B cell (primary cell): ENCODE measurements around the gene HOMEZ. TPM values are rescaled to one million over a fixed set of nuclear protein-coding genes. Genes with fewer than 3 reads are reported as not detected.

Experiments used
- ATAC-seq: fragments of 200-7000 bp; cut with Tn5 transposase; one replicate; pipeline ENCODE4 v1.10.0; 2021; ENCODE audit warnings: low read depth, mild to moderate bottlenecking, moderate number of reproducible peaks, moderate library complexity
- CTCF ChIA-PET: fragments of 350-600 bp; sonication (Branson Sonifier 250); formaldehyde crosslinking; loops from one replicate; lab custom pipeline; 2021; ENCODE audit warnings: antibody characterized with exemption, inconsistent platforms; lab: Charles Lee
- POLR2A ChIA-PET: fragments of 350-600 bp; sonication (Branson Sonifier 250); formaldehyde crosslinking; loops from one replicate; lab custom pipeline; 2021; ENCODE audit warnings: antibody characterized with exemption; lab: Charles Lee
- DNase-seq: peaks from one replicate; pipeline ENCODE4 v3.0.0; 2013
- H2AFZ ChIP-seq: 2 replicates; pipeline ENCODE4 v1.6.1; 2012; ENCODE audit warnings: mild to moderate bottlenecking, low read depth, low read length; ENCODE audit not compliant: insufficient read depth, poor library complexity, severe bottlenecking
- H3K27ac ChIP-seq, 2 donors: 1 replicate in 1 of 2; 2 replicates in 1 of 2; pipeline ENCODE4 v1.5.1; 2012 to 2013; ENCODE audit warnings: low read length in 2 of 2, mild to moderate bottlenecking in 2 of 2, moderate library complexity in 1 of 2
- H3K27me3 ChIP-seq, 4 experiments: fragments of 200-600 bp in 1 of 4; sonication (generic) in 1 of 4; replicated peaks in 1 of 4; 1 replicate in 2 of 4; 2 replicates in 2 of 4; pipeline versions ENCODE4 v1.6.1 to v1.7.0; 2013 to 2016; ENCODE audit warnings: low read length in 3 of 4, mild to moderate bottlenecking in 2 of 4, mixed read lengths in 1 of 4, moderate library complexity in 1 of 4; ENCODE audit not compliant: insufficient read depth in 4 of 4, control insufficient read depth in 3 of 4; ENCODE audit errors: control extremely low read depth in 1 of 4
- H3K36me3 ChIP-seq, 2 experiments: replicated peaks in 1 of 2; 1 replicate in 1 of 2; 2 replicates in 1 of 2; pipeline versions ENCODE4 v1.6.1 to v1.7.1; 2013; ENCODE audit warnings: low read length in 1 of 2; ENCODE audit not compliant: insufficient read depth in 2 of 2, control insufficient read depth in 1 of 2; ENCODE audit errors: control extremely low read depth in 1 of 2, extremely low read depth in 1 of 2
- H3K4me1 ChIP-seq, 2 donors: fragments of 200-600 bp in 1 of 2; sonication (generic) in 1 of 2; 1 replicate in 1 of 2; 2 replicates in 1 of 2; pipeline versions ENCODE4 v1.5.1 to v1.6.1; 2013 to 2017; ENCODE audit warnings: low read length in 2 of 2; ENCODE audit not compliant: control insufficient read depth in 2 of 2, insufficient read depth in 2 of 2
- H3K4me2 ChIP-seq: replicated peaks from 2 replicates; pipeline ENCODE3; 2012; ENCODE audit warnings: mild to moderate bottlenecking, low read depth, low read length; ENCODE audit not compliant: poor library complexity, severe bottlenecking
- H3K4me3 ChIP-seq, 5 experiments: fragments of 200-600 bp in 1 of 5; sonication (generic) in 1 of 5; 1 replicate in 3 of 5; 2 replicates in 2 of 5; pipeline versions ENCODE4 v1.5.1 to v1.7.0; 2011 to 2016; ENCODE audit warnings: low read length in 4 of 5, mild to moderate bottlenecking in 4 of 5, low read depth in 2 of 5, control low read depth in 1 of 5, moderate library complexity in 1 of 5; ENCODE audit not compliant: insufficient read depth in 1 of 5; ENCODE audit errors: control extremely low read depth in 1 of 5, extremely low read depth in 1 of 5
- H3K79me2 ChIP-seq: fragments of 200-600 bp; sonication (generic); one replicate; pipeline ENCODE4 v1.6.0; 2016; ENCODE audit warnings: low read length; ENCODE audit not compliant: control insufficient read depth, insufficient read depth
- H3K9ac ChIP-seq: fragments of 200-600 bp; sonication (generic); 2 replicates; pipeline ENCODE4 v1.6.1; 2017; ENCODE audit warnings: mild to moderate bottlenecking, low read length, moderate library complexity
- H3K9me3 ChIP-seq, 3 donors: one replicate each; pipeline versions ENCODE4 v1.6.1 to v1.7.1; 2013; ENCODE audit warnings: low read length in 2 of 3; ENCODE audit not compliant: control insufficient read depth in 2 of 3, insufficient read depth in 1 of 3; ENCODE audit errors: control extremely low read depth in 1 of 3
- H4K20me1 ChIP-seq: 2 replicates; pipeline ENCODE4 v1.6.0; 2012; ENCODE audit warnings: mild to moderate bottlenecking, low read length; ENCODE audit not compliant: insufficient read depth, control insufficient read depth, poor library complexity, severe bottlenecking
- H3K27ac Mint-ChIP-seq: one replicate; pipeline ENCODE4 v1.8.0; 2021; ENCODE audit warnings: mixed read lengths
- H3K27me3 Mint-ChIP-seq: one replicate; pipeline ENCODE4 v1.8.0; 2021; ENCODE audit warnings: mixed read lengths
- H3K4me1 Mint-ChIP-seq: one replicate; pipeline ENCODE4 v1.8.0; 2021; ENCODE audit warnings: mixed read lengths
- H3K4me3 Mint-ChIP-seq: one replicate; pipeline ENCODE4 v1.8.0; 2021; ENCODE audit warnings: mixed read lengths
- H3K9me3 Mint-ChIP-seq: one replicate; pipeline ENCODE4 v1.8.0; 2022; ENCODE audit warnings: mixed read lengths; ENCODE audit not compliant: insufficient read depth
- CTCF ChIP-seq: fragments of 200-600 bp; IDR thresholded peaks from one replicate; pipeline ENCODE4 v1.8.0; 2022; ENCODE audit warnings: antibody characterized with exemption, mild to moderate bottlenecking
- EZH2 ChIP-seq: IDR thresholded peaks from 2 replicates; pipeline ENCODE4 v1.6.1; 2012; ENCODE audit warnings: borderline replicate concordance, low read depth, mild to moderate bottlenecking, moderate library complexity, low read length; ENCODE audit not compliant: insufficient read depth, poor library complexity, severe bottlenecking
- WGBS: methylation state at CpG from one replicate; pipeline ENCODE4 v1.1.5; 2013; ENCODE audit warnings: missing lambda C conversion rate; ENCODE audit not compliant: insufficient coverage; 5-methylcytosine and 5-hydroxymethylcytosine counted together
- intact Hi-C: fragments of 100-400 bp; cut with micrococcal nuclease; formaldehyde crosslinking; loops from one replicate; pipeline ENCODE4 v1.10.0; 2022
- polyA plus RNA-seq: library from polyadenylated mRNA; depleted of rRNA; stranded (reverse); fragments of >200 nt; gene quantifications from 2 replicates; pipeline ENCODE4 v1.2.3, GENCODE V29; 2012
- total RNA-seq, 2 donors: library from RNA; stranded (reverse); fragments of 120-200 nt in 1 of 2; gene quantifications; 1 replicate in 1 of 2; 2 replicates in 1 of 2; pipeline versions ENCODE4 v1.2.3 to v1.2.4, GENCODE V29; 2013 to 2022

Gene HOMEZ
- total and polyA plus RNA-seq, 2 donors (not counting 1 experiment from before 2014, with no cell fraction given), result 4.2 to 15.5 TPM

DNA sequence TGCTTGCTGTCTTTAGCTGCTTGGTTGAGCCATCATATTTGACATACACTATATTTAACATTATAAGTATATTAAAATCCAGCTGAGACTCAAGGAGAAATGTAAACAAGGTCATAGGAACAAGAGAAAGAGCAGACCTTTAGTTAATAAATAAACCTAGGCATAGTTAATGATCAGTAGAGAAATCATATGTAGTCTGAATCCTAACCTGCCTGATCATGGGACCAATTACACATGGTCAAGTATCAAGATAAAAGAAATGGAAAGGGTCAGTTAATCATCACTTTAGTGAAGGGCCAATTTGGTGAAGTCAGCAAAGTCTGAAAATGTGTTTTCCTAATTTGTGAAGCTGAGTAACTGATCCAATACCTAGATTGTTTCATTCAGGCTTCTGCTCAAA lies 40.6 kb downstream of the HOMEZ start:
- Histone ChIP-seq H3K36me3 (no peaks in the 10 kb centered on the region), H3K79me2 (no peaks in the 10 kb centered on the region), H4K20me1 (no peaks in the 10 kb centered on the region), H3K9ac (no peak overlapping the region), H3K27me3 (no peaks in the 10 kb centered on the region), H3K27ac (no peak overlapping the region), H2AFZ (no peak overlapping the region), H3K4me1 (no peaks in the 10 kb centered on the region), H3K4me2 (no peak overlapping the region), H3K4me3 (no peak overlapping the region), H3K9me3 (no peaks in the 10 kb centered on the region)
- no peak overlapping the region for H3K4me3 Mint-ChIP-seq
- ATAC-seq (no peak), DNase-seq (no peak)
- intact Hi-C loops, result no loop called here
- H3K4me1 Mint-ChIP-seq, result peaks cover 5% of the 10 kb centered on the region
- no peak overlapping the region for H3K27ac Mint-ChIP-seq
- peaks cover 15% of the 10 kb centered on the region for H3K27me3 Mint-ChIP-seq
- ChIA-PET CTCF (no interaction called here), POLR2A (no interaction called here)
- no peaks in the 10 kb centered on the region for H3K9me3 Mint-ChIP-seq
- TF ChIP-seq CTCF (no peak), EZH2 (no peak)

GRCh38 chr14:23243066-23243465 lies 42.9 kb downstream of the HOMEZ start:
- H3K4me1 Mint-ChIP-seq, result peaks cover 5% of the 10 kb centered on the region

More at GRCh38 chr14:23243066-23243465, 42.9 kb downstream of the HOMEZ start:
- Histone ChIP-seq H3K4me3 (no peak overlapping the region), H3K79me2 (no peaks in the 10 kb centered on the region), H3K36me3 (no peaks in the 10 kb centered on the region), H3K9ac (no peak overlapping the region), H3K27me3 (peaks cover 0 to 6% (median 0%) of the 10 kb centered on the region in 4 experiments), H2AFZ (no peak overlapping the region), H3K9me3 (no peaks in the 10 kb centered on the region), H3K4me1 (peaks cover 1 to 2% of the 10 kb centered on the region in 2 donors), H3K4me2 (no peak overlapping the region), H3K27ac (no peak overlapping the region), H4K20me1 (no peaks in the 10 kb centered on the region)
- Mint-ChIP-seq H3K27me3 (peaks cover 17% of the 10 kb centered on the region), H3K27ac (no peak overlapping the region), H3K9me3 (no peaks in the 10 kb centered on the region), H3K4me3 (no peak overlapping the region)
- no peak for DNase-seq
- ChIA-PET POLR2A (no interaction called here), CTCF (interaction anchor here (1.5 kb wide), 1 partner anchor 19 kb away, joined by 4 read pairs; no protein-coding TSS in a partner anchor)
- TF ChIP-seq EZH2 (no peak), CTCF (no peak)
- WGBS, result 100% methylated on average over 2 of the region's 2 CpGs
- intact Hi-C loops, result no loop called here
- no peak for ATAC-seq
